ENCODE measurements around the gene TRH. TPM values are rescaled to one million over a fixed set of nuclear protein-coding genes. Genes with fewer than 3 reads are reported as not detected.

TRH gene
- not detected for total RNA-seq

- Histone ChIP-seq H3K4me1 (peaks cover 19% of the 10 kb centered on the region), H3K27me3 (peaks cover 60% of the 10 kb centered on the region), H3K27ac (no peak within 1 kb of the TSS), H3K9me3 (no peaks in the 10 kb centered on the region), H3K36me3 (no peaks in the 10 kb centered on the region), H3K4me3 (peak within 1 kb of the TSS; percentile 37)
- 4% methylated on average over 12 of the region's 30 CpGs for WGBS
- no peak for DNase-seq (ENCODE audit: low spot score in 2 of 2)
- TF ChIP-seq, protein P1, sequence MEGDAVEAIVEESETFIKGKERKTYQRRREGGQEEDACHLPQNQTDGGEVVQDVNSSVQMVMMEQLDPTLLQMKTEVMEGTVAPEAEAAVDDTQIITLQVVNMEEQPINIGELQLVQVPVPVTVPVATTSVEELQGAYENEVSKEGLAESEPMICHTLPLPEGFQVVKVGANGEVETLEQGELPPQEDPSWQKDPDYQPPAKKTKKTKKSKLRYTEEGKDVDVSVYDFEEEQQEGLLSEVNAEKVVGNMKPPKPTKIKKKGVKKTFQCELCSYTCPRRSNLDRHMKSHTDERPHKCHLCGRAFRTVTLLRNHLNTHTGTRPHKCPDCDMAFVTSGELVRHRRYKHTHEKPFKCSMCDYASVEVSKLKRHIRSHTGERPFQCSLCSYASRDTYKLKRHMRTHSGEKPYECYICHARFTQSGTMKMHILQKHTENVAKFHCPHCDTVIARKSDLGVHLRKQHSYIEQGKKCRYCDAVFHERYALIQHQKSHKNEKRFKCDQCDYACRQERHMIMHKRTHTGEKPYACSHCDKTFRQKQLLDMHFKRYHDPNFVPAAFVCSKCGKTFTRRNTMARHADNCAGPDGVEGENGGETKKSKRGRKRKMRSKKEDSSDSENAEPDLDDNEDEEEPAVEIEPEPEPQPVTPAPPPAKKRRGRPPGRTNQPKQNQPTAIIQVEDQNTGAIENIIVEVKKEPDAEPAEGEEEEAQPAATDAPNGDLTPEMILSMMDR (IDR thresholded peaks at IDR 0.05): no peak
- TF ChIP-seq POLR2AphosphoS5 (IDR thresholded peaks at IDR 0.05) (no peak), POLR2A (IDR thresholded peaks at IDR 0.05) (no peak), EP300 (IDR thresholded peaks at IDR 0.05) (no peak)
These were observed at the start of gene TRH for GRCh38 chr3:129974564-129974832. TSS of gene TRH (plus strand) at chr3:129974720. CDS start at chr3:129975817, 1,097 bp downstream.

DNA sequence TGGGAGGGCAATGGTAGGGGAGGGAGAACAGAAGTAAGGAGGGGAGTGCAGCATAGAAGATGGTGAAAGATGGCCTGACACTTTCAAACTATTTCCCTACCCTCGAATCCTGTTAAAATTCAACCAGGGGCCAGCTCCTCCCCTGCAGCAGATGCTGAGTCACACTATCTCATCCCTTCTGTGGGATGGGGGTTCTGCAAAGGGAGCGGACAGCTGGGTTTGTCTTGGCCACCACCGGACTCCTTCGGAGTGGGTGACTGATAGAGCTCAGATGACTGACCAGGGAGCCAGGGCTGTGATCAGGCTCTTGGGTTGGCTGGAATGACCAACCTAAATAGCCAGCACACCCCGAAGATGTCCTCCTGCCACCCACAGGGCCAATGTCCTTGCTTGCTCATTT is 47.4 kb upstream of the TRH start:
- no peak for DNase-seq (ENCODE audit: low spot score in 2 of 2)
- peaks cover 4% of the 10 kb centered on the region for H3K27me3 ChIP-seq
- no peaks in the 10 kb centered on the region for H3K36me3 ChIP-seq
- H3K9me3 ChIP-seq: peaks cover 8% of the 10 kb centered on the region
- H3K4me1 ChIP-seq: no peaks in the 10 kb centered on the region
- TF ChIP-seq, protein P1 (IDR thresholded peaks at IDR 0.05): no peak
- TF ChIP-seq EP300 (IDR thresholded peaks at IDR 0.05): no peak
- no peak for TF ChIP-seq POLR2A (IDR thresholded peaks at IDR 0.05)
- no peak for TF ChIP-seq POLR2AphosphoS5 (IDR thresholded peaks at IDR 0.05)
- WGBS: 79% methylated on average over 5 of the region's 5 CpGs
- no peak overlapping the region for H3K27ac ChIP-seq
- H3K4me3 ChIP-seq: no peak overlapping the region

DNA sequence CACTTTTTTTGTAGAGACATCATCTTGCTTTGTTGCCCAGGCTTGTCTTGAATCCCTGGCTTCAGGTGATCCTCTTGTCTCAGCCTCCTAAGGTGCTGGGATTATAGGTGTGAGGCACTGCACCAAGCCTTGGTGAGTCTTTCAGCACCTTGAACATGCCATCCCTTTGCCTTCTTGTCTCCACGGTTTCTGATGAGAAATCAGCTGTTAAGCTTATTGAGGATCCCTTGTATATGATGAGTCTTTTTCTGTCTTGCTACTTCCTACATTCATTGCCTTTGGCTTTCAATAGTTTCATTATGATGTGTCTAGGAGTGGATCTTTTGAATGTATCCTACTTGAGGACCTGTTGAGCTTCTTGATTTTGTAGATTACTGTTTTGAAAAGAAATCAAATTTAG is 45.1 kb upstream of the TRH start:
- no peaks in the 10 kb centered on the region for H3K4me1 ChIP-seq
- TF ChIP-seq EP300 (IDR thresholded peaks at IDR 0.05) (no peak), POLR2AphosphoS5 (IDR thresholded peaks at IDR 0.05) (no peak), POLR2A (IDR thresholded peaks at IDR 0.05) (no peak)
- TF ChIP-seq, protein P1 (IDR thresholded peaks at IDR 0.05): no peak
- no peak overlapping the region for H3K4me3 ChIP-seq
- peaks cover 8% of the 10 kb centered on the region for H3K9me3 ChIP-seq
- 81% methylated on average over 1 of the region's 1 CpG for WGBS
- H3K36me3 ChIP-seq: no peaks in the 10 kb centered on the region
- H3K27me3 ChIP-seq: peaks cover 4% of the 10 kb centered on the region
- no peak overlapping the region for H3K27ac ChIP-seq
- DNase-seq (ENCODE audit: low spot score in 2 of 2): no peak

GRCh38 chr3:129933471-129933870 is 41.0 kb upstream of the TRH start:
- H3K27ac ChIP-seq: no peak overlapping the region
- DNase-seq (ENCODE audit: low spot score in 2 of 2): no peak
- H3K36me3 ChIP-seq: no peaks in the 10 kb centered on the region
- H3K27me3 ChIP-seq: no peaks in the 10 kb centered on the region
- TF ChIP-seq, protein P1 (IDR thresholded peaks at IDR 0.05): no peak
- TF ChIP-seq EP300 (IDR thresholded peaks at IDR 0.05): no peak
- TF ChIP-seq POLR2AphosphoS5 (IDR thresholded peaks at IDR 0.05): no peak
- no peak for TF ChIP-seq POLR2A (IDR thresholded peaks at IDR 0.05)
- no peak overlapping the region for H3K4me3 ChIP-seq
- peaks cover 8% of the 10 kb centered on the region for H3K9me3 ChIP-seq
- H3K4me1 ChIP-seq: peaks cover 10% of the 10 kb centered on the region
- 85% methylated on average over 4 of the region's 4 CpGs for WGBS

- H3K27ac ChIP-seq: no peak overlapping the region
- 43% methylated on average over 16 of the region's 20 CpGs for WGBS
- no peak for DNase-seq (ENCODE audit: low spot score in 2 of 2)
- H3K4me3 ChIP-seq: no peak overlapping the region
- H3K36me3 ChIP-seq: no peaks in the 10 kb centered on the region
- peaks cover 10% of the 10 kb centered on the region for H3K4me1 ChIP-seq
- H3K9me3 ChIP-seq: no peaks in the 10 kb centered on the region
- TF ChIP-seq POLR2A (IDR thresholded peaks at IDR 0.05): no peak
- TF ChIP-seq, protein P1 (IDR thresholded peaks at IDR 0.05): peak; percentile 86 to 87
- no peaks in the 10 kb centered on the region for H3K27me3 ChIP-seq
These were observed 40.0 kb upstream of the TRH start for GRCh38 chr3:129934234-129935123.
